GM12878 (cell line): ENCODE measurements around the gene NUMB. TPM values are rescaled to one million over a fixed set of nuclear protein-coding genes. Genes with fewer than 3 reads are reported as not detected.

Experiments
- ATAC-seq: fragments of 200-7000 bp; cut with Tn5 transposase; 3 replicates; pipeline ENCODE4 v1.9.1; 2020; ENCODE audit warnings: mild to moderate bottlenecking, moderate library complexity
- BruUV-seq: library from RNA; stranded (reverse); fragments of 400-500 nt; replicated peaks from 2 replicates; lab custom pipeline; 2021; lab: Mats Ljungman, UMichigan
- CTCF ChIA-PET: fragments of 300-600 bp; sonication (Branson Sonifier 250); formaldehyde crosslinking; extraction: SDS; loops from one replicate; lab custom pipeline; 2021; ENCODE audit warnings: inconsistent platforms; lab: Yijun Ruan, JAX
- POLR2A ChIA-PET: fragments of 350-600 bp; formaldehyde crosslinking; extraction: SDS; loops from one replicate; lab custom pipeline; 2021; ENCODE audit warnings: inconsistent platforms; lab: Charles Lee
- RAD21 ChIA-PET: fragments of 300-600 bp; sonication (Branson Sonifier 250); formaldehyde crosslinking; loops from one replicate; lab custom pipeline; 2023; ENCODE audit warnings: antibody characterized with exemption; ENCODE audit not compliant: unreplicated experiment; lab: Charles Lee
- SMC1A ChIA-PET: fragments of 300-600 bp; sonication (Branson Sonifier 250); formaldehyde crosslinking; loops from one replicate; lab custom pipeline; 2023; ENCODE audit not compliant: unreplicated experiment, uncharacterized antibody; lab: Charles Lee
- DNase-seq: peaks from one replicate; pipeline ENCODE4 v3.0.0-alpha.2; 2011; ENCODE audit warnings: low read depth, low spot score
- FAIRE-seq: peaks from 3 replicates; lab custom pipeline; 2011; peaks lifted over from hg19 to GRCh38; lab: Jason Lieb, UNC
- H2AFZ ChIP-seq: 2 replicates; pipeline ENCODE4 v1.6.0; 2011; ENCODE audit warnings: low read depth, low read length, control low read depth; ENCODE audit not compliant: control insufficient read depth
- H3K27ac ChIP-seq: 2 replicates; pipeline ENCODE4 v1.5.1; 2011; ENCODE audit warnings: control low read depth; ENCODE audit not compliant: control insufficient read depth, insufficient read depth
- H3K27me3 ChIP-seq, 2 experiments: replicated peaks in 1 of 2; 2 replicates each; pipeline versions ENCODE4 v1.6.0 to v1.6.1; 2011; ENCODE audit warnings: low read length in 1 of 2; ENCODE audit not compliant: control insufficient read depth in 2 of 2, insufficient read depth in 2 of 2
- H3K36me3 ChIP-seq, 2 experiments: 2 replicates each; pipeline ENCODE4 v1.5.1; 2011; ENCODE audit warnings: low read length in 1 of 2; ENCODE audit not compliant: control insufficient read depth in 2 of 2, insufficient read depth in 2 of 2
- H3K4me1 ChIP-seq: 2 replicates; pipeline ENCODE4 v1.6.1; 2011; ENCODE audit warnings: mild to moderate bottlenecking, low read length, moderate library complexity, mixed read lengths; ENCODE audit not compliant: control insufficient read depth, insufficient read depth
- H3K4me2 ChIP-seq: 2 replicates; pipeline ENCODE4 v1.6.0; 2011; ENCODE audit warnings: control low read depth; ENCODE audit not compliant: control insufficient read depth, insufficient read depth
- H3K4me3 ChIP-seq: fragments of 200-600 bp; sonication (generic); 2 replicates; pipeline ENCODE4 v1.5.1; 2016
- H3K79me2 ChIP-seq: 2 replicates; pipeline ENCODE4 v1.6.0; 2011; ENCODE audit warnings: low read length; ENCODE audit not compliant: control insufficient read depth, insufficient read depth
- H3K9ac ChIP-seq: 2 replicates; pipeline ENCODE4 v1.8.0; 2011; ENCODE audit warnings: low read length, control low read depth, mixed read lengths; ENCODE audit not compliant: control insufficient read depth, insufficient read depth
- H3K9me3 ChIP-seq: replicated peaks from 3 replicates; pipeline ENCODE4 v1.5.1; 2011; ENCODE audit warnings: mild to moderate bottlenecking, low read length; ENCODE audit not compliant: control insufficient read depth, insufficient read depth
- H4K20me1 ChIP-seq: 2 replicates; pipeline ENCODE4 v1.6.0; 2011; ENCODE audit not compliant: control insufficient read depth, insufficient read depth
- BACH1 ChIP-seq: fragments of 450-650 bp; IDR thresholded peaks from 2 replicates; pipeline ENCODE4 v1.6.1; 2017; ENCODE audit warnings: mild to moderate bottlenecking, borderline replicate concordance
- BMI1 ChIP-seq: fragments of 450-650 bp; IDR thresholded peaks from 2 replicates; pipeline ENCODE4 v1.6.1; 2016; ENCODE audit warnings: mild to moderate bottlenecking, moderate library complexity, borderline replicate concordance
- CHD4 ChIP-seq: fragments of 200-600 bp; sonication (generic); IDR thresholded peaks from 2 replicates; pipeline ENCODE4 v1.6.1; 2016; ENCODE audit warnings: mild to moderate bottlenecking
- NFYB ChIP-seq: IDR thresholded peaks from 2 replicates; pipeline ENCODE4 v1.6.1; 2011; ENCODE audit warnings: low read depth, mild to moderate bottlenecking, low read length, improper control_type of control experiment, moderate library complexity; ENCODE audit not compliant: insufficient read depth
- POLR2A ChIP-seq: IDR thresholded peaks from 2 replicates; pipeline ENCODE4 v1.6.1; 2011; ENCODE audit warnings: low read depth, mild to moderate bottlenecking, low read length
- SIN3A ChIP-seq: IDR thresholded peaks from 2 replicates; pipeline ENCODE4 v1.6.1; 2012; ENCODE audit warnings: low read depth, low read length, improper control_type of control experiment
- SUPT20H ChIP-seq: IDR thresholded peaks from 2 replicates; pipeline ENCODE4 v1.6.1; 2011; ENCODE audit warnings: low read depth, mild to moderate bottlenecking, low read length, moderate library complexity, borderline replicate concordance; ENCODE audit not compliant: control insufficient read depth
- ZNF217 ChIP-seq: fragments of 450-650 bp; IDR thresholded peaks from 2 replicates; pipeline ENCODE4 v1.6.1; 2017; ENCODE audit warnings: antibody characterized with exemption, mild to moderate bottlenecking
- ZNF274 ChIP-seq: IDR thresholded peaks from one replicate; pipeline ENCODE4 v1.8.0; 2011; ENCODE audit not compliant: insufficient read length, insufficient read depth
- in situ Hi-C: fragments of 300-500 bp; cut with MboI; formaldehyde crosslinking; loops from 9 replicates; pipeline ENCODE4 v1.14.3; 2018; ENCODE audit warnings: mixed read lengths
- intact Hi-C: fragments of 100-400 bp; cut with micrococcal nuclease; formaldehyde crosslinking; loops from one replicate; pipeline ENCODE4 v1.14.2; 2022; ENCODE audit not compliant: unreplicated experiment
- polyA plus RNA-seq, 11 experiments: library from polyadenylated mRNA; depleted of rRNA in 4 of 11; unstranded in 6 of 11; stranded (reverse) in 5 of 11; fragments of >200 nt; fragmentation: Nextera tagmentation in 4 of 11; fragmentation: Illumina TruSeq in 1 of 11; extraction: Ambion mirVana in 4 of 11; extraction: Trizol in 1 of 11; gene quantifications; 1 replicate in 1 of 11; 2 replicates in 10 of 11; pipeline versions ENCODE4 v1.2.1 to v1.2.3, GENCODE V29; 2011 to 2016; ENCODE audit warnings: inconsistent platforms in 2 of 11, missing spikeins in 2 of 11, low read depth in 1 of 11
- total RNA-seq, 4 experiments: library from RNA; depleted of rRNA in 3 of 4; stranded (reverse); fragments of >200 nt in 3 of 4; fragmentation: Illumina TruSeq in 1 of 4; extraction: Trizol in 1 of 4; gene quantifications; 2 replicates each; pipeline versions ENCODE4 v1.2.1 to v1.2.3, GENCODE V29; 2013 to 2021
- TF ChIP-seq, protein P1 (sequence below): fragments of 450-650 bp; conservative IDR thresholded peaks from 2 replicates; pipeline ENCODE4 v1.6.1; 2017; ENCODE audit warnings: mild to moderate bottlenecking, moderate library complexity
- TF ChIP-seq, protein P2 (sequence below): IDR thresholded peaks from 2 replicates; pipeline ENCODE4 v1.6.1; 2012; ENCODE audit warnings: low read depth, low read length, improper control_type of control experiment
- TF ChIP-seq, protein P3 (sequence below): IDR thresholded peaks from 2 replicates; pipeline ENCODE4 v1.6.1; 2011; ENCODE audit warnings: borderline replicate concordance, low read depth, mild to moderate bottlenecking, moderate library complexity, mixed read lengths, low read length; ENCODE audit not compliant: insufficient read depth; ENCODE audit errors: extremely low read length
- TF ChIP-seq, protein P4 (sequence below): IDR thresholded peaks from 2 replicates; pipeline ENCODE4 v1.6.1; 2011; ENCODE audit warnings: borderline replicate concordance, low read depth, mild to moderate bottlenecking, moderate library complexity, low read length; ENCODE audit not compliant: insufficient read depth, poor library complexity, severe bottlenecking

The NUMB gene
- total and polyA plus RNA-seq, 10 of the 15 experiments (the other 5 are each of a cell fraction or from before 2014, with no cell fraction given): 22.0 to 147 (median 48.9) TPM

DNA sequence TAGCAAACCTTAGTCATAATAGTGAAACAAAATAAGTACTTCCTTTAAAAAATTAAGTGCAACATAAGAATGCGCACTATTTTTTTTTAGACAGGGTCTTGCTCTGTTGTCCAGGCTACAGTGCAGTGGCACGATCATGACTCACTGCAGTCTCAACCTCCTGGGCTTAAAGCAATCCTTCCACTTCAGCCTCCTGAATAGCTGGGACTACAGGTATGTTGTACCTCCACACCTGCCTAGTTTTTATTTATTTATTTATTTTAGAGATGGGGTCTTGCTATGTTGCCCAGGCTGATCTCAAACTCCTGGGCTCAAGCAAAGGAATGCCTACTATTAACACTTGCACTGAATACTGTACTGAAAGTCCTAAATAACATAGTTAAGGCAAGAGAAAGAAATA, 93.8 kb downstream of the NUMB start (continued):
- TF ChIP-seq, protein P1, sequence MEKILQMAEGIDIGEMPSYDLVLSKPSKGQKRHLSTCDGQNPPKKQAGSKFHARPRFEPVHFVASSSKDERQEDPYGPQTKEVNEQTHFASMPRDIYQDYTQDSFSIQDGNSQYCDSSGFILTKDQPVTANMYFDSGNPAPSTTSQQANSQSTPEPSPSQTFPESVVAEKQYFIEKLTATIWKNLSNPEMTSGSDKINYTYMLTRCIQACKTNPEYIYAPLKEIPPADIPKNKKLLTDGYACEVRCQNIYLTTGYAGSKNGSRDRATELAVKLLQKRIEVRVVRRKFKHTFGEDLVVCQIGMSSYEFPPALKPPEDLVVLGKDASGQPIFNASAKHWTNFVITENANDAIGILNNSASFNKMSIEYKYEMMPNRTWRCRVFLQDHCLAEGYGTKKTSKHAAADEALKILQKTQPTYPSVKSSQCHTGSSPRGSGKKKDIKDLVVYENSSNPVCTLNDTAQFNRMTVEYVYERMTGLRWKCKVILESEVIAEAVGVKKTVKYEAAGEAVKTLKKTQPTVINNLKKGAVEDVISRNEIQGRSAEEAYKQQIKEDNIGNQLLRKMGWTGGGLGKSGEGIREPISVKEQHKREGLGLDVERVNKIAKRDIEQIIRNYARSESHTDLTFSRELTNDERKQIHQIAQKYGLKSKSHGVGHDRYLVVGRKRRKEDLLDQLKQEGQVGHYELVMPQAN: no peak
- no peak for TF ChIP-seq CHD4
- TF ChIP-seq SUPT20H: no peak
- no peak for TF ChIP-seq ZNF217
- TF ChIP-seq, protein P2, sequence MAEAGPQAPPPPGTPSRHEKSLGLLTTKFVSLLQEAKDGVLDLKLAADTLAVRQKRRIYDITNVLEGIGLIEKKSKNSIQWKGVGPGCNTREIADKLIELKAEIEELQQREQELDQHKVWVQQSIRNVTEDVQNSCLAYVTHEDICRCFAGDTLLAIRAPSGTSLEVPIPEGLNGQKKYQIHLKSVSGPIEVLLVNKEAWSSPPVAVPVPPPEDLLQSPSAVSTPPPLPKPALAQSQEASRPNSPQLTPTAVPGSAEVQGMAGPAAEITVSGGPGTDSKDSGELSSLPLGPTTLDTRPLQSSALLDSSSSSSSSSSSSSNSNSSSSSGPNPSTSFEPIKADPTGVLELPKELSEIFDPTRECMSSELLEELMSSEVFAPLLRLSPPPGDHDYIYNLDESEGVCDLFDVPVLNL: no peak
- TF ChIP-seq, protein P3, sequence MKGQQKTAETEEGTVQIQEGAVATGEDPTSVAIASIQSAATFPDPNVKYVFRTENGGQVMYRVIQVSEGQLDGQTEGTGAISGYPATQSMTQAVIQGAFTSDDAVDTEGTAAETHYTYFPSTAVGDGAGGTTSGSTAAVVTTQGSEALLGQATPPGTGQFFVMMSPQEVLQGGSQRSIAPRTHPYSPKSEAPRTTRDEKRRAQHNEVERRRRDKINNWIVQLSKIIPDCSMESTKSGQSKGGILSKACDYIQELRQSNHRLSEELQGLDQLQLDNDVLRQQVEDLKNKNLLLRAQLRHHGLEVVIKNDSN: no peak
- TF ChIP-seq SIN3A: no peak
- no peak for TF ChIP-seq ZNF274
- no peak for TF ChIP-seq POLR2A

DNA sequence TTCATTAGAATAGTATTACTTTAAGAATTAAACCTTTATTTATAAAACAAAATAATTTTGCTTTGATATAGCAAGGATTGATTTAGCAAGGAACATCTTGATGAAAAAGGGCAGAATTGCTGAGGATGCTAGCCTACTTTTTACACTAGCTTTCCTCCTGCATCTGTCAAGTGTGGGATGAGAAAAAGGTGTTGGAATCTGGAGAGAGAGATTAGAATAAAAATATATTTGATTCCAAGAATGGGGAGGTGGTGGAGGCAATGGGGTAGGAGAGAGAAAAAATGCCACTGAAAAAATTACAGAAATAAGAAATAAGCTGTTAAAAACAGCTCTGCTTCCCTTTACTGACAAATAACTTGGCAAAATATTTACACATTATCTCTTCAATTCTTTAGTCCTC, 98.9 kb downstream of the NUMB start:
- in situ Hi-C loops: no loop called here
- ATAC-seq: no peak
- CTCF ChIA-PET: interaction anchor here (0.8 kb wide), 1 partner anchor 14 kb away, joined by 3 read pairs; no protein-coding TSS in a partner anchor

More for the DNA sequence above, 98.9 kb downstream of the NUMB start:
- BruUV-seq: no TSS peak
- Histone ChIP-seq H3K27me3 (no peaks in the 10 kb centered on the region), H4K20me1 (no peaks in the 10 kb centered on the region), H3K4me2 (no peak overlapping the region), H3K4me1 (no peaks in the 10 kb centered on the region), H3K27ac (no peak overlapping the region), H3K9me3 (no peaks in the 10 kb centered on the region), H3K79me2 (no peaks in the 10 kb centered on the region), H3K4me3 (no peak overlapping the region), H3K9ac (no peak overlapping the region), H2AFZ (no peak overlapping the region), H3K36me3 (no peaks in the 10 kb centered on the region; a peak in 2 of 4 replicates)
- RAD21 ChIA-PET: no interaction called here
- DNase-seq: no peak
- intact Hi-C loops: no loop called here
- no peak for FAIRE-seq
- no peak for TF ChIP-seq NFYB
- TF ChIP-seq BACH1: no peak
- TF ChIP-seq, protein P4, sequence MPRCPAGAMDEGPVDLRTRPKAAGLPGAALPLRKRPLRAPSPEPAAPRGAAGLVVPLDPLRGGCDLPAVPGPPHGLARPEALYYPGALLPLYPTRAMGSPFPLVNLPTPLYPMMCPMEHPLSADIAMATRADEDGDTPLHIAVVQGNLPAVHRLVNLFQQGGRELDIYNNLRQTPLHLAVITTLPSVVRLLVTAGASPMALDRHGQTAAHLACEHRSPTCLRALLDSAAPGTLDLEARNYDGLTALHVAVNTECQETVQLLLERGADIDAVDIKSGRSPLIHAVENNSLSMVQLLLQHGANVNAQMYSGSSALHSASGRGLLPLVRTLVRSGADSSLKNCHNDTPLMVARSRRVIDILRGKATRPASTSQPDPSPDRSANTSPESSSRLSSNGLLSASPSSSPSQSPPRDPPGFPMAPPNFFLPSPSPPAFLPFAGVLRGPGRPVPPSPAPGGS: no peak
- no peak for TF ChIP-seq BMI1
- SMC1A ChIA-PET: interaction anchor here (0.6 to 2.0 kb wide), 4 partner anchors 11 to 512 kb away, joined by 3 to 5 read pairs (median 3); no protein-coding TSS in a partner anchor
- POLR2A ChIA-PET: no interaction called here
